IMR-90 (cell line): ENCODE measurements around the gene FAM20C. TPM values are rescaled to one million over a fixed set of nuclear protein-coding genes. Genes with fewer than 3 reads are reported as not detected.

Experiments
- ATAC-seq: fragments of 200-7000 bp; cut with Tn5 transposase; 2 replicates; pipeline ENCODE4 v1.9.1; 2020; ENCODE audit warnings: low read depth, mild to moderate bottlenecking, moderate library complexity
- BruUV-seq: library from RNA; stranded (reverse); fragments of 400-500 nt; replicated peaks from 2 replicates; lab custom pipeline; 2021; lab: Mats Ljungman, UMichigan
- CTCF ChIA-PET: fragments of 300-600 bp; formaldehyde crosslinking; extraction: SDS; loops from one replicate; lab custom pipeline; 2021; ENCODE audit warnings: antibody characterized with exemption; lab: Yijun Ruan, JAX
- POLR2A ChIA-PET: fragments of 300-600 bp; sonication (Branson Sonifier 250); formaldehyde crosslinking; loops from one replicate; lab custom pipeline; 2022; ENCODE audit warnings: antibody characterized with exemption; ENCODE audit not compliant: unreplicated experiment; lab: Charles Lee
- DNase-seq: peaks from one replicate; pipeline ENCODE4 v3.0.0; 2013
- H2AFZ ChIP-seq: replicated peaks from 2 replicates; pipeline ENCODE3; 2013; ENCODE audit warnings: low read length, mild to moderate bottlenecking; ENCODE audit not compliant: poor library complexity
- H2AK5ac ChIP-seq: 2 replicates; pipeline ENCODE4 v1.6.1; 2013; ENCODE audit warnings: low read depth, low read length, inconsistent platforms
- H2AK9ac ChIP-seq: replicated peaks from 2 replicates; pipeline ENCODE3; 2013; ENCODE audit warnings: mild to moderate bottlenecking, low read depth, low read length, moderate library complexity; ENCODE audit not compliant: poor library complexity
- H2BK120ac ChIP-seq: 2 replicates; pipeline ENCODE4 v1.6.1; 2013; ENCODE audit warnings: low read depth, low read length, inconsistent platforms
- H2BK15ac ChIP-seq: 3 replicates; pipeline ENCODE4 v1.6.1; 2013; ENCODE audit warnings: low read depth, low read length, inconsistent platforms
- H2BK20ac ChIP-seq: 2 replicates; pipeline ENCODE4 v1.6.1; 2013; ENCODE audit warnings: low read depth, mild to moderate bottlenecking, inconsistent platforms, low read length, moderate library complexity
- H2BK5ac ChIP-seq: 2 replicates; pipeline ENCODE4 v1.6.1; 2013; ENCODE audit warnings: mild to moderate bottlenecking, low read depth, low read length, inconsistent platforms; ENCODE audit not compliant: poor library complexity, severe bottlenecking
- H3K14ac ChIP-seq: replicated peaks from 2 replicates; pipeline ENCODE4 v1.6.1; 2013; ENCODE audit warnings: low read depth, low read length, inconsistent platforms
- H3K18ac ChIP-seq: 2 replicates; pipeline ENCODE4 v1.6.1; 2013; ENCODE audit warnings: low read depth, low read length, control low read depth
- H3K23ac ChIP-seq: 2 replicates; pipeline ENCODE4 v1.6.1; 2013; ENCODE audit warnings: low read depth, low read length, inconsistent platforms
- H3K27ac ChIP-seq: 2 replicates; pipeline ENCODE4 v1.5.1; 2013; ENCODE audit warnings: mild to moderate bottlenecking, control low read depth, low read length; ENCODE audit not compliant: insufficient read depth
- H3K27me3 ChIP-seq: 2 replicates; pipeline ENCODE4 v1.6.1; 2013; ENCODE audit warnings: low read length; ENCODE audit not compliant: control insufficient read depth, insufficient read depth
- H3K36me3 ChIP-seq: 2 replicates; pipeline ENCODE4 v1.6.1; 2013; ENCODE audit warnings: low read length, mixed read lengths; ENCODE audit not compliant: control insufficient read depth, insufficient read depth
- H3K4ac ChIP-seq: 2 replicates; pipeline ENCODE4 v1.6.1; 2013; ENCODE audit warnings: low read depth, low read length, inconsistent platforms
- H3K4me1 ChIP-seq: 2 replicates; pipeline ENCODE4 v1.6.1; 2013; ENCODE audit warnings: low read length, mixed read lengths; ENCODE audit not compliant: control insufficient read depth, insufficient read depth
- H3K4me2 ChIP-seq: 2 replicates; pipeline ENCODE4 v1.6.1; 2013; ENCODE audit warnings: low read depth, mild to moderate bottlenecking, control low read depth, low read length, moderate library complexity
- H3K4me3 ChIP-seq: 2 replicates; pipeline ENCODE4 v1.5.1; 2013; ENCODE audit warnings: low read depth, mild to moderate bottlenecking, control low read depth, low read length, moderate library complexity; ENCODE audit not compliant: insufficient read depth
- H3K56ac ChIP-seq: 2 replicates; pipeline ENCODE4 v1.6.1; 2013; ENCODE audit warnings: low read length, inconsistent platforms; ENCODE audit not compliant: insufficient read depth; ENCODE audit errors: extremely low read depth
- H3K79me1 ChIP-seq, 2 experiments: 2 replicates each; pipeline ENCODE4 v1.6.1; 2013; ENCODE audit warnings: low read length in 2 of 2, inconsistent platforms in 1 of 2, low read depth in 1 of 2
- H3K9ac ChIP-seq: 2 replicates; pipeline ENCODE4 v1.6.1; 2013; ENCODE audit warnings: low read depth, low read length, control low read depth
- H3K9me1 ChIP-seq: 2 replicates; pipeline ENCODE4 v1.6.1; 2013; ENCODE audit warnings: low read length, inconsistent platforms; ENCODE audit not compliant: insufficient read depth
- H3K9me3 ChIP-seq: 2 replicates; pipeline ENCODE4 v1.6.1; 2013; ENCODE audit warnings: low read length; ENCODE audit not compliant: control insufficient read depth, insufficient read depth
- H4K20me1 ChIP-seq: 2 replicates; pipeline ENCODE4 v1.6.1; 2013; ENCODE audit warnings: low read length, inconsistent platforms; ENCODE audit not compliant: insufficient read depth
- H4K5ac ChIP-seq: 2 replicates; pipeline ENCODE4 v1.6.1; 2013; ENCODE audit warnings: mild to moderate bottlenecking, low read depth, low read length, control low read depth
- H4K8ac ChIP-seq, 2 experiments: 2 replicates each; pipeline ENCODE4 v1.6.1; 2013; ENCODE audit warnings: low read depth in 2 of 2, low read length in 2 of 2, control low read depth in 1 of 2, inconsistent platforms in 1 of 2
- H4K91ac ChIP-seq: 2 replicates; pipeline ENCODE4 v1.6.1; 2013; ENCODE audit warnings: low read depth, low read length, inconsistent platforms; ENCODE audit not compliant: insufficient read depth
- RAD21 ChIP-seq: IDR thresholded peaks from 2 replicates; pipeline ENCODE4 v1.6.1; 2012; ENCODE audit warnings: low read length, improper control_type of control experiment
- RCOR1 ChIP-seq: IDR thresholded peaks from 2 replicates; pipeline ENCODE4 v1.6.1; 2012; ENCODE audit warnings: mild to moderate bottlenecking, low read length, improper control_type of control experiment; ENCODE audit not compliant: insufficient replicate concordance
- RFX5 ChIP-seq: IDR thresholded peaks from 2 replicates; pipeline ENCODE4 v1.8.0; 2012; ENCODE audit warnings: low read depth, mild to moderate bottlenecking, low read length, moderate library complexity
- WGBS, 2 experiments: methylation state at CpG; one replicate each; pipeline versions ENCODE4 v1.1.5 to v1.1.7; 2013; ENCODE audit warnings: missing lambda C conversion rate in 2 of 2; ENCODE audit not compliant: insufficient read length in 1 of 2; ENCODE audit errors: extremely low coverage in 2 of 2; 5-methylcytosine and 5-hydroxymethylcytosine counted together
- dilution Hi-C: fragments of 300-500 bp; cut with HindIII; formaldehyde crosslinking; loops from one replicate; pipeline ENCODE4 v1.14.3; 2018; ENCODE audit warnings: low sequenced_read_pairs; ENCODE audit not compliant: unreplicated experiment
- in situ Hi-C: fragments of 300-500 bp; cut with MboI; formaldehyde crosslinking; loops from 3 replicates; pipeline ENCODE4 v1.14.3; 2019; ENCODE audit warnings: low sequenced_read_pairs, inconsistent platforms, mixed read lengths
- intact Hi-C: fragments of 100-400 bp; cut with micrococcal nuclease; formaldehyde crosslinking; loops from 2 replicates; pipeline ENCODE4 v1.10.0; 2022
- polyA plus RNA-seq, 3 experiments: library from polyadenylated mRNA; depleted of rRNA; stranded (reverse); fragments of >200 nt; gene quantifications; 2 replicates each; pipeline ENCODE4 v1.2.3, GENCODE V29; 2012; ENCODE audit warnings: low replicate concordance in 1 of 3
- total RNA-seq: library from RNA; depleted of rRNA; stranded (reverse); fragments of >200 nt; gene quantifications from 2 replicates; pipeline ENCODE4 v1.2.3, GENCODE V29; 2012

The FAM20C gene
- total and polyA plus RNA-seq, 2 of the 4 experiments (the other 2 are of a cell fraction) = 7.7 to 36.6 TPM

DNA sequence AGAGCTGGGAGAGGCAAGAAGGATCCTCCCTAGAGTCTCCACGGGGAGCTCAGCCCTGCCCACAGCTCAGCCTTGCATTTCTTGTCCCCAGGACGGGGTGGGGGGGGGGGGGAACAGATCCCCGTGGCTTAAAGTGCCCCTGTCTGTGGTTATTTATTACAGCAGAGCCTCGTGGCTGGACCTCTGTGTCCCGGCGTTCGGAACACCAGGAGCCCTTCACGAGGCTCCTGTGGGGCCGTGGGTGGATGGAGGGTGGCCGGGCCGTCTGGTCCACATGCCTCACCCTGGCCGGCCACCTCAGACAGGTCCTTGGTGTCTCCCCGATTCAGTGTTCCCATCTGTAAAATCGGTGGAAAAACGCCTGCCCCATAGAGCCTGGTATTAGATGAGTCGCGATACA lies 37.9 kb downstream of the FAM20C start:
- dilution Hi-C loops = no loop called here
- Histone ChIP-seq H3K14ac (peak overlapping the region; percentile 40), H3K4me3 (no peak overlapping the region), H3K9ac (peak overlapping the region; percentile 59), H4K5ac (peak overlapping the region; percentile 44), H3K79me1 (peaks cover 40 to 80% of the 10 kb centered on the region in 2 experiments), H4K8ac (peak overlapping the region; percentile 5 to 58; a peak in 3 of 4 replicates), H4K20me1 (peaks cover 6% of the 10 kb centered on the region), H2BK15ac (peak overlapping the region; percentile 73; the same call in 1 of the 3 replicates), H3K4me2 (peak overlapping the region; percentile 29; the same call in 1 of the 2 replicates), H2BK20ac (peak overlapping the region; percentile 52), H2AFZ (no peak overlapping the region), H2BK5ac (peak overlapping the region; percentile 75), H3K9me3 (no peaks in the 10 kb centered on the region), H3K4ac (peak overlapping the region; percentile 81), H3K23ac (no peak overlapping the region), H3K18ac (peak overlapping the region; percentile 78), H3K36me3 (peaks cover 30% of the 10 kb centered on the region), H2BK120ac (peak overlapping the region; percentile 77), H2AK9ac (no peak overlapping the region), H3K4me1 (peaks cover 77% of the 10 kb centered on the region), H3K27ac (peak overlapping the region; percentile 79), H3K9me1 (peaks cover 33% of the 10 kb centered on the region), H2AK5ac (peak overlapping the region; percentile 86), H4K91ac (peak overlapping the region; percentile 92), H3K56ac (peak overlapping the region; percentile 31), H3K27me3 (no peaks in the 10 kb centered on the region)
- ChIA-PET CTCF (no interaction called here), POLR2A (no interaction called here)
- intact Hi-C loops = no loop called here
- WGBS, 2 experiments = 90% methylated on average over 6 of the region's 17 CpGs; no CpG with 5 or more reads in 1 of the 2 experiments
- in situ Hi-C loops = no loop called here
- no peak for TF ChIP-seq RCOR1
- no peak for TF ChIP-seq RFX5
- TF ChIP-seq RAD21 = no peak
- ATAC-seq = no peak
- no peak for DNase-seq
- no TSS peak for BruUV-seq
